ENCODE data around the gene APH1B.

GRCh38 chr15:63339836-63340235, 62.4 kb downstream of the APH1B start:
- TF ChIP-seq EP300 (IDR thresholded peaks at IDR 0.05; ENCODE audit: low read depth) = no peak
- TF ChIP-seq CTCF (IDR thresholded peaks at IDR 0.05) = no peak
- TF ChIP-seq POLR2A (IDR thresholded peaks at IDR 0.05) = no peak
- TF ChIP-seq POLR2AphosphoS5 (IDR thresholded peaks at IDR 0.05) = no peak

Data from transverse colon (tissue), 4 donors.